ENCODE measurements around the gene PRKCA.

Gene PRKCA

GRCh38 chr17:66272811-66273585 lies 29.4 kb upstream of the PRKCA start:
- H3K27ac ChIP-seq = no peak overlapping the region
- H3K9me3 ChIP-seq = no peaks in the 10 kb centered on the region
- H3K4me1 ChIP-seq (ENCODE audit: control insufficient read depth in 1 of 2, insufficient read depth in 1 of 2, low read depth in 1 of 2, low read length in 1 of 2) = no peaks in the 10 kb centered on the region
- peaks cover 5% of the 10 kb centered on the region for H3K27me3 ChIP-seq
- H3K36me3 ChIP-seq = no peaks in the 10 kb centered on the region
- no peak for TF ChIP-seq CTCF (IDR thresholded peaks at IDR 0.05)
- no peak overlapping the region for H3K4me3 ChIP-seq (ENCODE audit: low read depth in 1 of 2, low read length in 1 of 2)

GRCh38 chr17:66273586-66273848 lies 28.9 kb upstream of the PRKCA start:
- no peaks in the 10 kb centered on the region for H3K36me3 ChIP-seq
- H3K27me3 ChIP-seq = peaks cover 5% of the 10 kb centered on the region
- H3K9me3 ChIP-seq = no peaks in the 10 kb centered on the region
- no peak for TF ChIP-seq CTCF (IDR thresholded peaks at IDR 0.05)
- H3K27ac ChIP-seq = no peak overlapping the region
- H3K4me1 ChIP-seq (ENCODE audit: control insufficient read depth in 1 of 2, insufficient read depth in 1 of 2, low read depth in 1 of 2, low read length in 1 of 2) = no peaks in the 10 kb centered on the region
- no peak overlapping the region for H3K4me3 ChIP-seq (ENCODE audit: low read depth in 1 of 2, low read length in 1 of 2)

GRCh38 chr17:66275651-66276050 lies 26.8 kb upstream of the PRKCA start:
- Histone ChIP-seq H3K4me3 (ENCODE audit: low read depth in 1 of 2, low read length in 1 of 2) (no peak overlapping the region), H3K27ac (no peak overlapping the region), H3K27me3 (peaks cover 5% of the 10 kb centered on the region), H3K9me3 (no peaks in the 10 kb centered on the region), H3K36me3 (no peaks in the 10 kb centered on the region), H3K4me1 (ENCODE audit: control insufficient read depth in 1 of 2, insufficient read depth in 1 of 2, low read depth in 1 of 2, low read length in 1 of 2) (no peaks in the 10 kb centered on the region)
- no peak for TF ChIP-seq CTCF (IDR thresholded peaks at IDR 0.05)

GRCh38 chr17:66276328-66276937 lies 26.0 kb upstream of the PRKCA start:
- Histone ChIP-seq H3K9me3 (no peaks in the 10 kb centered on the region), H3K4me1 (ENCODE audit: control insufficient read depth in 1 of 2, insufficient read depth in 1 of 2, low read depth in 1 of 2, low read length in 1 of 2) (no peaks in the 10 kb centered on the region), H3K4me3 (ENCODE audit: low read depth in 1 of 2, low read length in 1 of 2) (no peak overlapping the region), H3K36me3 (no peaks in the 10 kb centered on the region), H3K27me3 (no peaks in the 10 kb centered on the region), H3K27ac (no peak overlapping the region)
- no peak for TF ChIP-seq CTCF (IDR thresholded peaks at IDR 0.05)

- H3K36me3 ChIP-seq = no peaks in the 10 kb centered on the region
- H3K27me3 ChIP-seq = no peaks in the 10 kb centered on the region
- no peak overlapping the region for H3K27ac ChIP-seq
- no peaks in the 10 kb centered on the region for H3K9me3 ChIP-seq
- H3K4me1 ChIP-seq (ENCODE audit: control insufficient read depth in 1 of 2, insufficient read depth in 1 of 2, low read depth in 1 of 2, low read length in 1 of 2) = no peaks in the 10 kb centered on the region
- TF ChIP-seq CTCF (IDR thresholded peaks at IDR 0.05) = no peak
- H3K4me3 ChIP-seq (ENCODE audit: low read depth in 1 of 2, low read length in 1 of 2) = no peak overlapping the region
Measured at GRCh38 chr17:66277191-66277590, 25.2 kb upstream of the PRKCA start.

Measured in neutrophil (primary cell).